GM12878 (cell line): ENCODE measurements around the gene B9D1.

Experiments used
- CTCF ChIP-seq, 3 experiments: IDR thresholded peaks in 2 of 3; conservative IDR thresholded peaks in 1 of 3; 2 replicates each; pipeline ENCODE4 v1.5.1; 2011; ENCODE audit warnings: low read depth in 3 of 3, low read length in 3 of 3, mild to moderate bottlenecking in 3 of 3, control low read depth in 2 of 3, moderate library complexity in 2 of 3, inconsistent platforms in 1 of 3, mixed read lengths in 1 of 3; ENCODE audit not compliant: control insufficient read depth in 2 of 3, insufficient read depth in 1 of 3; ENCODE audit errors: extremely low read depth in 1 of 3
- CUX1 ChIP-seq: IDR thresholded peaks from 2 replicates; pipeline ENCODE4 v1.6.1; 2012; ENCODE audit warnings: improper control_type of control experiment, low read depth, low read length; ENCODE audit not compliant: insufficient replicate concordance
- EP300 ChIP-seq, 2 experiments: fragments of 150-350 bp in 1 of 2; IDR thresholded peaks; 2 replicates each; pipeline ENCODE4 v1.6.1; 2011 to 2012; ENCODE audit warnings: low read depth in 2 of 2, low read length in 2 of 2, borderline replicate concordance in 1 of 2, improper control_type of control experiment in 1 of 2, inconsistent platforms in 1 of 2; ENCODE audit not compliant: control insufficient read depth in 1 of 2
- ETV6 ChIP-seq, 2 experiments: fragments of 450-650 bp in 1 of 2; IDR thresholded peaks in 1 of 2; conservative IDR thresholded peaks in 1 of 2; 2 replicates each; pipeline ENCODE4 v1.6.1; 2014; ENCODE audit warnings: antibody characterized with exemption in 1 of 2, borderline replicate concordance in 1 of 2, low read depth in 1 of 2, mild to moderate bottlenecking in 1 of 2, moderate library complexity in 1 of 2
- GABPA ChIP-seq: IDR thresholded peaks from 2 replicates; pipeline ENCODE4 v1.6.1; 2014; ENCODE audit warnings: antibody characterized with exemption, low read depth, mild to moderate bottlenecking, inconsistent platforms
- MXI1 ChIP-seq: fragments of 150-350 bp; IDR thresholded peaks from 2 replicates; pipeline ENCODE4 v1.6.1; 2011; ENCODE audit warnings: low read depth, mild to moderate bottlenecking, inconsistent platforms, low read length, improper control_type of control experiment
- NRF1 ChIP-seq: conservative IDR thresholded peaks from 2 replicates; pipeline ENCODE4 v1.6.1; 2011; ENCODE audit warnings: mild to moderate bottlenecking, low read depth, low read length, improper control_type of control experiment
- POLR2AphosphoS5 ChIP-seq: IDR thresholded peaks from 2 replicates; pipeline ENCODE4 v1.6.1; 2011; ENCODE audit warnings: mild to moderate bottlenecking, low read length, inconsistent platforms
- SP1 ChIP-seq: IDR thresholded peaks from one replicate; pipeline ENCODE4 v1.6.1; 2011; ENCODE audit warnings: low read depth, low read length
- STAT3 ChIP-seq: IDR thresholded peaks from 2 replicates; pipeline ENCODE4 v1.6.1; 2011; ENCODE audit warnings: low read depth, low read length, improper control_type of control experiment
- ZNF274 ChIP-seq: IDR thresholded peaks from one replicate; pipeline ENCODE4 v1.8.0; 2011; ENCODE audit not compliant: insufficient read length, insufficient read depth
- ZNF687 ChIP-seq: fragments of 450-650 bp; IDR thresholded peaks from 2 replicates; pipeline ENCODE4 v1.6.1; 2017; ENCODE audit warnings: mild to moderate bottlenecking, moderate library complexity

GRCh38 chr17:19385521-19385983, 23.0 kb upstream of the B9D1 start:
- TF ChIP-seq ETV6 (conservative IDR thresholded peaks at IDR 0.05 in 1 of 2, IDR thresholded peaks at IDR 0.05 in 1 of 2; ENCODE audit: borderline replicate concordance in 1 of 2, low read depth in 1 of 2) (no peak), SP1 (no peak), ZNF687 (no peak), POLR2AphosphoS5 (no peak), NRF1 (no peak), EP300 (IDR thresholded peaks at IDR 0.05; ENCODE audit: borderline replicate concordance in 1 of 2, control insufficient read depth in 1 of 2, low read depth in 2 of 2, low read length in 2 of 2) (no peak), GABPA (no peak), CTCF (IDR thresholded peaks at IDR 0.05 in 2 of 3, conservative IDR thresholded peaks at IDR 0.05 in 1 of 3; ENCODE audit: control insufficient read depth in 2 of 3, extremely low read depth in 1 of 3, insufficient read depth in 1 of 3, low read depth in 3 of 3, low read length in 3 of 3) (no peak), ZNF274 (no peak), CUX1 (no peak), STAT3 (no peak), MXI1 (no peak)
